HFFc6 (cell line): ENCODE measurements around the gene SPRTN. TPM values are rescaled to one million over a fixed set of nuclear protein-coding genes. Genes with fewer than 3 reads are reported as not detected.

Experiments
- DNase-seq: peaks from one replicate; pipeline ENCODE4 v3.0.0-alpha.2; 2018
- H3K27ac Mint-ChIP-seq: 2 replicates; pipeline ENCODE4 v1.8.0; 2020; ENCODE audit warnings: mild to moderate bottlenecking, mixed read lengths
- H3K27me3 Mint-ChIP-seq: 2 replicates; pipeline ENCODE4 v1.8.0; 2021; ENCODE audit warnings: mild to moderate bottlenecking, moderate library complexity, mixed read lengths; ENCODE audit not compliant: insufficient read depth
- H3K36me3 Mint-ChIP-seq: 2 replicates; pipeline ENCODE4 v1.8.0; 2021; ENCODE audit warnings: low read depth, mixed read lengths
- H3K4me1 Mint-ChIP-seq: 2 replicates; pipeline ENCODE4 v1.8.0; 2020; ENCODE audit warnings: low read depth, mixed read lengths
- H3K4me3 Mint-ChIP-seq: 2 replicates; pipeline ENCODE4 v1.8.0; 2020; ENCODE audit warnings: mild to moderate bottlenecking, moderate library complexity, mixed read lengths
- H3K9me3 Mint-ChIP-seq: 2 replicates; pipeline ENCODE4 v1.8.0; 2020; ENCODE audit warnings: mild to moderate bottlenecking, mixed read lengths
- CTCF ChIP-seq: fragments of 200-600 bp; sonication (generic); IDR thresholded peaks from 2 replicates; pipeline ENCODE4 v1.5.0; 2021; ENCODE audit warnings: antibody characterized with exemption, mild to moderate bottlenecking
- total RNA-seq, 6 experiments: library from RNA; stranded (reverse); fragmentation: NEBNext Ultra II Directional; extraction: Animal tissue kit (Norgen Biotek cat#: 25700); gene quantifications; 2 replicates in 1 of 6; 3 replicates in 5 of 6; pipeline ENCODE4 v1.2.3, GENCODE V29; 2021

The SPRTN gene
- total RNA-seq, 6 experiments from 2014 or later: 8.4 to 12.6 (median 10.4) TPM

GRCh38 chr1:231327617-231328016 is 10.5 kb upstream of the SPRTN start:
- Mint-ChIP-seq H3K36me3 (no peaks in the 10 kb centered on the region), H3K4me3 (no peak overlapping the region), H3K9me3 (no peaks in the 10 kb centered on the region), H3K27me3 (no peaks in the 10 kb centered on the region), H3K27ac (no peak overlapping the region), H3K4me1 (peaks cover 24% of the 10 kb centered on the region)
- no peak for DNase-seq
- no peak for TF ChIP-seq CTCF

- DNase-seq: no peak
- no peak overlapping the region for H3K27ac Mint-ChIP-seq
- H3K9me3 Mint-ChIP-seq: no peaks in the 10 kb centered on the region
- TF ChIP-seq CTCF: no peak
- no peaks in the 10 kb centered on the region for H3K27me3 Mint-ChIP-seq
- H3K4me1 Mint-ChIP-seq: peaks cover 28% of the 10 kb centered on the region
- H3K4me3 Mint-ChIP-seq: no peak overlapping the region
- peaks cover 8% of the 10 kb centered on the region for H3K36me3 Mint-ChIP-seq
Observed at GRCh38 chr1:231329483-231329882, 8.6 kb upstream of the SPRTN start.

GRCh38 chr1:231332761-231333160 is 5.3 kb upstream of the SPRTN start:
- no peak for DNase-seq
- no peaks in the 10 kb centered on the region for H3K9me3 Mint-ChIP-seq
- H3K4me1 Mint-ChIP-seq: peaks cover 46% of the 10 kb centered on the region
- H3K27me3 Mint-ChIP-seq: peaks cover 3% of the 10 kb centered on the region
- H3K36me3 Mint-ChIP-seq: peaks cover 26% of the 10 kb centered on the region
- no peak overlapping the region for H3K27ac Mint-ChIP-seq
- peak overlapping the region; percentile 100; the same call in 1 of the 2 replicates for H3K4me3 Mint-ChIP-seq
- no peak for TF ChIP-seq CTCF

- TF ChIP-seq CTCF: no peak
- peaks cover 5% of the 10 kb centered on the region for H3K27me3 Mint-ChIP-seq
- no peak for DNase-seq
- peaks cover 37% of the 10 kb centered on the region for H3K36me3 Mint-ChIP-seq
- H3K9me3 Mint-ChIP-seq: no peaks in the 10 kb centered on the region
- H3K27ac Mint-ChIP-seq: no peak overlapping the region
- peaks cover 50% of the 10 kb centered on the region for H3K4me1 Mint-ChIP-seq
- H3K4me3 Mint-ChIP-seq: peak overlapping the region; percentile 100
Observed at GRCh38 chr1:231334079-231334666, 3.9 kb upstream of the SPRTN start.

- H3K4me3 Mint-ChIP-seq: peak overlapping the region; percentile 100
- TF ChIP-seq CTCF: no peak
- H3K27ac Mint-ChIP-seq: no peak overlapping the region
- no peak for DNase-seq
- peaks cover 57% of the 10 kb centered on the region for H3K4me1 Mint-ChIP-seq
- peaks cover 5% of the 10 kb centered on the region for H3K27me3 Mint-ChIP-seq
- no peaks in the 10 kb centered on the region for H3K9me3 Mint-ChIP-seq
- H3K36me3 Mint-ChIP-seq: peaks cover 42% of the 10 kb centered on the region
Observed at GRCh38 chr1:231334952-231335351, 3.1 kb upstream of the SPRTN start.
